Pons (tissue), 1 donor: ENCODE results near the gene OR8B4.
"Not testable (repeated sequence)": the region's sequence is repeated elsewhere in the genome, so short reads cannot be mapped to it uniquely, and the experiment has no call there.

Experiments used
- DNase-seq: peaks from one replicate; pipeline ENCODE4 v3.0.0-alpha.2; 2016; ENCODE audit warnings: low spot score

OR8B4 gene

GRCh38 chr11:124405581-124405980, 19.1 kb downstream of the OR8B4 start:
- DNase-seq, result no peak

GRCh38 chr11:124403186-124403585, 21.5 kb downstream of the OR8B4 start:
- DNase-seq, result not testable (repeated sequence)

GRCh38 chr11:124402326-124402922, 22.2 kb downstream of the OR8B4 start:
- DNase-seq, result peak; percentile 53

GRCh38 chr11:124398924-124399323, 25.7 kb downstream of the OR8B4 start, which contains the start of gene OR8B3:
TSS of gene OR8B3 (minus strand) at chr11:124399024. CDS start at chr11:124397351, 1,673 bp downstream.
- no peak for DNase-seq

GRCh38 chr11:124396847-124397246, 27.8 kb downstream of the OR8B4 start:
- not testable (repeated sequence) for DNase-seq

DNA sequence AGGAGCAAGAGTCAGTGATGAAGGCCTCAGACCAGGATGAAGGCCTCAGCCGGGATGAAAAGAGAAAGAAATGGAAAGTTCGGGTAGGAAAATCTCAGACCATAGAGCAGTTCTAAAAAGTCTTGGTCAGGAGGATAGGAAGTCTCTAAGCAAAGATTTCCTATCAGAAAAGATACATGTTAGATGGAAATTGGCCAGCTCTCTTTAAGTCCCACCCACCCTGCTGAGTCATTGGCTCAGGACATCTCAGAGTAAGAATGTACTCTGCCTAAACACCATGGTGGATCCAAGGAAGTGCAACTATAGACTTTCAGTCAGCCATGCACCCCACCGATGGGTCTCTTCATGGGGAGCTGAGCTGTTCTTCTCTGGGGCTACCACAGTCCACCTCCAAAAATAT, 30.3 kb downstream of the OR8B4 start:
- no peak for DNase-seq

GRCh38 chr11:124384399-124384798, 40.3 kb downstream of the OR8B4 start, which contains the start of gene OR8B2:
TSS of gene OR8B2 (minus strand) at chr11:124384499. CDS start at chr11:124383343, 1,156 bp downstream.
- no peak for DNase-seq

DNA sequence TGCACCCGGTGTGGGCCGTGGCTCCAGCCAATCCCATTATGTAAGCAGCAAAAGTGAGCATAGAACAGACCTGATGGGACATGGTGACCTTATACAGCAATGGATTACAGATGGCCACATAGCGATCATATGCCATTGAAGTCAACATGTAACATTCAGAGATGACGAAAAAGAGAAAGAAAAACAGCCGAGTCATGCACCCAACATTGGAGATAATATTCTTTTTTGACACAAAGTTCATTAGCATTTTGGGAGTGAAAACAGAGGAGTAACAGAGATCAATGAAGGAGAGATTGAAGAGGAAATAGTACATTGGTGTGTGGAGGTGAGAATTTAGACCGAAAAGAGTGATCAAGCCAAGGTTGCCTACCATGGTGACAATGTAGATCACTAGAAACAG, 41.8 kb downstream of the OR8B4 start:
- not testable (repeated sequence) for DNase-seq

DNA sequence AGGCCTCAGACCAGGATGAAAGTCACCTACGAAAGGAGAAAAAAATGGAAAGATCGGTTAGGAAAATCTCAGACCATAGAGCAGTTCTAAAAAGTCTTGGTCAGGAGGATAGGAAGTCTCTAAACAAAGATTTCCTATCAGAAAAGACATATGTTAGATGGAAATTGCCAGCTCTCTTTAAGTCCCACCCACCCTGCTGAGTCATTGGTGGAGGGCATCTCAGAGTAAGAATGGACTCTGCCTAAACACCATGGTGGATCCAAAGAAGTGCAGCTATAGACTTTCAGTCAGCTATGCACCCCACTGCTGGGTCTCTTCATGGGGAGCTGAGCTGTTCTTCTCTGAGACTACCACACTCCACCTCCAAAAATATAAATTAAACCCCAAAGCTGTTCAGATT, 44.1 kb downstream of the OR8B4 start:
- DNase-seq, result no peak

GRCh38 chr11:124376280-124376679, 48.4 kb downstream of the OR8B4 start:
- DNase-seq, result no peak
